GM18502 (cell line): ENCODE data around the gene CXCL11.
"Not testable (repeated sequence)": the region's sequence is repeated elsewhere in the genome, so short reads cannot be mapped to it uniquely, and the experiment has no call there.

Experiments
- ATAC-seq: cut with Tn5 transposase; IDR thresholded peaks from one replicate; pipeline ENCODE4 v1.9.1; 2021; ENCODE audit warnings: mild to moderate bottlenecking; ENCODE audit not compliant: unreplicated experiment, poor library complexity

CXCL11 gene

GRCh38 chr4:76044686-76045085 lies 8.8 kb upstream of the CXCL11 start:
- ATAC-seq: not testable (repeated sequence)

DNA sequence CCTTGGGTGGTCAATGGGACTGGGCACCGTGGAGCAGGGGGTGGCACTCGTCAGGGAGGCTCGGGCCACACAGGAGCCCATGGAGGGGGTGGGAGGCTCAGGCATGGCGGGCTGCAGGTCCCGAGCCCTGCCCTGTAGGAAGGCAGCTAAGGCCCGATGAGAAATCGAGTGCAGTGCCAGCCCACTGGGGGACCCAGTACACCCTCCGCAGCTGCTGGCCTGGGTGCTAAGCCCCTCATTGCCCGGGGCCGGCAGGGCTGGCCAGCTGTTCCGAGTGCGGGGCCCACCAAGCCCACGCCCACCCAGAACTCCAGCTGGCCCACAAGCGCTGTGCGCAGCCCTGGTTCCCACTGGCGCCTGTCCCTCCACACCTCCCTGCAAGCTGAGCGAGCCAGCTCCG lies 7.4 kb upstream of the CXCL11 start:
- not testable (repeated sequence) for ATAC-seq

GRCh38 chr4:76042241-76042998 lies 6.5 kb upstream of the CXCL11 start:
- ATAC-seq: not testable (repeated sequence)

GRCh38 chr4:76036855-76037254 lies 985 bp upstream of the CXCL11 start:
- no peak for ATAC-seq

- ATAC-seq: no peak
Measured at GRCh38 chr4:76035141-76035540, 729 bp downstream of the CXCL11 start.

GRCh38 chr4:76029300-76029699 lies 6.6 kb downstream of the CXCL11 start:
- ATAC-seq: no peak

- no peak for ATAC-seq
Measured at GRCh38 chr4:76028350-76028765, 7.5 kb downstream of the CXCL11 start.

DNA sequence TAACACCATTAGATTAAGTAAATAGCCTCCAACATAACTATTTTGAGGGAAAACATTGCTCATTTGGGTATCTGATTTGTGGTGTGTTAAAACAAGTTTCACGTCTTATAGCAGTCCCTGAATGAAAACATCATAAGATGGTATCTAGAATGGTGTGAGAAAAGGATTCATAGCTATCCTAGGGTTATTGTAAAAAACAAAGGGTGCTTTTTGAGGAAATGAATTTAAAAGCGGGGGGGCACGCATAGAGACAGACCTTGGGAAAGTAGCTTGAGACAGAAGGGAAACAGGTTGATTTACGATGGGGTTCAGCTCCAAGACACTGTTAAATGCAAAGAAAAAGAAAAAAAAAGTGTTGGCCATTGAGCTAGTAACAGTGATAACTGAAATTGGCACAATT lies 11.8 kb downstream of the CXCL11 start:
- no peak for ATAC-seq

DNA sequence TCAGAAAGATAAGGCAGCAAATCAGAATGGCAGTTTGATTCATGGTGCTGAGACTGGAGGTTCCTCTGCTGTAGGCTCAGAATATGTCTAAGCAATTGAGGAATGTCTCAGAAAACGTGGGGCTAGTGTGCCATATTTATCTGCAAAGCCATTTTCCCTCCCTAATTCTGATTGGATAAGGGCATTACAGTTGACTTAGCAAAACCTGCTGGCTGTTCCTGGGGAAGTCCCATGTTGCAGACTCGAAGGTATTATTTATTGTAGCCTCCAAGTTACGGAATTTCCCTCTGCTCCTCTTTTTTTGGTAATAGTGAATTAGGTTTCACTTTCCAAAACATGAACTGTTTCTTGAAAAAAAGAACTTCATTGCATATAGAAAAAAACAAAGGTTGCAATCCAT lies 12.5 kb downstream of the CXCL11 start, which contains the start of gene CXCL10:
CXCL10 (minus strand) TSS at position 109 of the 400 bp plus-strand sequence; CDS start at position 43, 66 bp downstream.
- peak; percentile 46 for ATAC-seq

DNA sequence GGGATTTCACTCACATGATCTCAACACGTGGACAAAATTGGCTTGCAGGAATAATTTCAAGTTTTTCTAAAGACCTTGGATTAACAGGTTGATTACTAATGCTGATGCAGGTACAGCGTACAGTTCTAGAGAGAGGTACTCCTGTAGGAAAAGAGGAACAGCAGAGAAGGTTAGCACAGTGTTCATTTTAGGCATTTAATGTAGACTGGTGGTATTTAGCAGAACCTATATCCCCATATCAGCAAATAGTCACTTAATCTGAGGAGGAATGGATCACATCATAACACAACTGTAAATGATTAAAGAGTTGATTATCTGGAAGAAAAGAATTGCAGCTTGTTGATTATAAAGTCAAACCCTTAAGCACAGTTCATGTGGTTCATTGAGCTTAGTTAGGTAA lies 13.2 kb downstream of the CXCL11 start:
- no peak for ATAC-seq

DNA sequence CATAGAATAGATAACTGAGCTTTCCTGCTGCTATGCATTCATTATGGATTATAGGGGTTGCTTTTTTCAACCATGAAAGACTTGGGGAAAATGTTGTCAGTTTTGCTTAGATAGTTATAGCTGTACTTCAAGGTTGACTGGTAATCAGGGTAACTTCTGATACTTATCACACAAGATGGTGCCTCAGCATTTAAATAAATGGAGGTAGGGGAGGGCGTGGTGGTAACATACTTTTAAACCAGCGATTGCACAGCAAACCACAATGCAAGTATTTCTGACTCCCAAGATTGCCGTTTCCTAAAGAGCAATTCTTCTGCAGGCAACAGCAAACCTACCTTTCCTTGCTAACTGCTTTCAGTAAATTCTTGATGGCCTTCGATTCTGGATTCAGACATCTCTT lies 13.8 kb downstream of the CXCL11 start:
- no peak for ATAC-seq

DNA sequence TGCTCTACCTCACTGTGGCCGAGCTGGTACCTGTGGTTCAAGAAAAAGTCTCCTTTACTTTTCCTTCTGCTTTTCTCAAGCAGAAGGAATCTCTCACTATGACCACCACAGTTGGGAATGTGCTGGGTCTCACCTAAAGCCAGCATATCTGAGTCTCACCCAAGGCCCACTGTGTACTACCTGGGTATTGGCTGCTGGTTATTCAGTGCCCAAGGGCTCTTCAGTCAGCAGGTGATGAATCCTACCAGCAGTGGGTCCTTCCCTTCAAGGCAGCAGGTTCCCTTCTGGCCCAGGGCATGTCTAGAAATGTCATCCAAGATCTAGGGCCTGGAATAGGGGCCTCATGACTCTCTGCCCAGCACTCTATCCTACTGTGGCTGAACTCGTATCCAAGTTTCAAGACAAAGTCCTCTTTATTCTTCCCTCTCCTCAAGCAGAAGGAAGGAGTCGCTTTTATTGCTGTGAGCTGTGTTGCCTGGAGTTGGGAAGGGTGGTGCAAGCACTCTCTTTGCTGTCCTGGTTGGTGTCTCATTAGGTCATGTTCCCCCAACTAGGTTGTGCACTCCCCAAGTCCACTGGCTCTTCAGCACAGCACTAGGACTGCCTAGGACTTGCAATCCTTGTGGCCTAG lies 18.7 kb downstream of the CXCL11 start:
- ATAC-seq: no peak

GRCh38 chr4:76016393-76016792 lies 19.5 kb downstream of the CXCL11 start:
- ATAC-seq: peak; percentile 80

- no peak for ATAC-seq
Measured at GRCh38 chr4:76013540-76013939, 22.3 kb downstream of the CXCL11 start.

- no peak for ATAC-seq
Measured at GRCh38 chr4:76012388-76012801, 23.5 kb downstream of the CXCL11 start.

DNA sequence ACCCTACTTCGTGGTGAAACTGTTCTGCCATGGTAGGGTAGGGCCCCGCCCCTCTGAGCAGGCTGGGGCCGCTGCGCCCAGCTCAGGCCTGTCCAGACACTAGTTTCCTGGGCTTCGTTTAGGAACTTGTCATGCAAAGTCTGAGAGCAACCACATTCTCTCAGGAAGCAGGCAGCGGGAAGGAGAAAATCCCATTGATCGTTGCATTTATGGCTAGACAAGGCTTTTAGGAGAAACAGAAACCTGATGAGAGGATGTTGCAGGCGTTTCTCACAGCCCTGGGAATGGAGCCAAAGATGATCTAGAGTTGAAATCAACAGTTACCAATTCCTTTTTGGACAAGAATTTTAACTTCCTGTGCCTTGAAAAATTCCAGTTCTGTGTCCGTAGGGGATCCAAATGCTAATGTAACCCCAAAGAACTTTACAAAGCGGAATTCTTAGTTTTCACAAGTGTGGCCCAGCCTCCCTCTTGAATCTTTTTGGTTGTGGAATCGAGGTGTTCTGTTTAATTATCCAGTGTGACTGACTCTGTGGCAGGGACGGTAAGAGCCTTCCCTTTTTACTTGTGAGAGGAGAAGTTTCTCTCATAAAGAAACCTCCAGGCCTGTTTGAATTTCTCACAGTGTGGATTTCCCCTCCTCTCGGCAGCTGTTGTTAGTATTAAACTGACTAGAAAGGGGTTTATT lies 24.0 kb downstream of the CXCL11 start:
- ATAC-seq: peak; percentile 65

GRCh38 chr4:76011018-76011670 lies 24.7 kb downstream of the CXCL11 start:
- no peak for ATAC-seq

DNA sequence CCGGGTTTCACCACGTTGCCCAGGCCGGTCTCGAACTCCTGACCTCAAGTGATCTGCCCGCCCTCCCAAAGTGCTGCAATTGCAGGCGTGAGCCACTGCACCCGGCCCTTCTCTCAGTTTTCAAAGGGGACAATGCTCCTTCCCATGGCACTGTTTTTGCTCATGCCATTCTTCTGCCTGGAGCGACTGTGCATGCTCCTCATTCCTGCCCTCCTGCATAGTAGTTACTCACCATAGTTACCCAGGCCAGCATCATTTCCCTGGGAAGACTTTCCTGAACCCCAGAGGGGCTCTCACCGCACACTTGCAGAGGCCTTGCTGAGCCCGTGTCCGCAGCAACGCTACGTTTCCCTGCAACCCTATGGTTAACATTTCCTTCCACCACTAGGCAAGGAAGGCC lies 25.3 kb downstream of the CXCL11 start:
- ATAC-seq: no peak

DNA sequence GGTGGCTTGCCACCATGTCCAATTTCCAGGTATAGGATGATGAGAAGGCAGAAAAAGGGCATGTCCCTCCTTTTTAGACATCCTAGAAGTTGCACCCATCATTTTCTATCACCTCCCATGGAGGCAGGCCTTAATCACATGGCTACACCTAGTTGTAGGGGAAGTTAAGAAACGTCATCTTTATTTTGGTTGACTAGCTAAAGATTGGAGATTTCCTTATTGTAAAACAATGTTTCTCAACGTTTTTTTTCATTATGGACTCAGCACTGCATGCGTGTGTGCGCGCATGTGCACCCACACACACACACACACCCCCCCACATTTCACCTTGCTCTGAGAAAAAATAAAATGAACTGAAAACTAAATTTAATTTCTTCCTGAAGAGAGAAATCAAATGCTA lies 26.6 kb downstream of the CXCL11 start:
- ATAC-seq: no peak

DNA sequence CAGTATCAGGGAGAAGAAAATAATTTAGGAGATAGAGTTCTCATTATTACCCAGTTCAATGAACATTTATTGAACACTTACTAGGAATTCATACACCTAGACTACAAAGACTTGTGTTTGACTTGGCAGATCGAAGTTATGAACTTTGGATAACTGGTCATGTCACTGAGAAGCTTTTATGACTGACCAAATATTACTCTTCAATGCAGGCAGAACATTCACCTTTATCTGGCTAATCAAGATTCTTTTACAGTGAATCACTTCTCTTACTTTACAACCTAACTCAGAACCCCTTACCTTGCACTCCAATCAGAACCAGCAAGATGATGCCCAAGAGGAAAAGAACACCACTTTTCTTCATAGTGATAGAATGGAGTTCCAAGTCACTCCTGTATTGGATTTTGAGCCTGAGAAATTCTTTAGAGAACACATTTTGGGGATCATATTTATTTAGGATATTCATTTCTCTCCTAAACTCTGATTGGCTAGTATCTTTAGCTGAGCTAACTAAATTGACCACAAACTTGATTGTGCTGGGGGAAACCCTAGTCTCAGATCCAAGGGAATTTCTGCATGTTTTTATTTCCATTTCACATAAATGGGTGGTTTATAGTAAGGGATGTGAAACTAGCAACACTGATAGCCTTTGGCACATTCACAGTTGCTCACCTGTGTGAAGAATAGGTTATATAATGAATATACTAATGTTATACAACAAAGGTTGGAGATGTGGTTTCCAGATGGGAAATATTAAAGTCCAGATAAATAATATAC lies 28.6 kb downstream of the CXCL11 start, which contains the start of gene CXCL9:
CXCL9 (minus strand) TSS at position 421 of the 774 bp plus-strand sequence; CDS start at position 361, 60 bp downstream.
- ATAC-seq: no peak
